Thyroid gland (tissue), 4 donors: Measurements from ENCODE around the gene WLS.

ENCODE experiments used
- CTCF ChIP-seq, 6 experiments: fragments of 200-600 bp in 3 of 6; fragments of 450-650 bp in 3 of 6; sonication (generic) in 3 of 6; IDR thresholded peaks; one replicate each; pipeline ENCODE4 v1.5.1; 2016 to 2019; ENCODE audit warnings: antibody characterized with exemption in 6 of 6, mild to moderate bottlenecking in 2 of 6, inconsistent platforms in 1 of 6, moderate library complexity in 1 of 6
- POLR2A ChIP-seq, 2 donors: fragments of 450-650 bp; IDR thresholded peaks; one replicate each; pipeline ENCODE4 v1.6.1; 2017; ENCODE audit warnings: antibody characterized with exemption in 2 of 2, mild to moderate bottlenecking in 2 of 2, moderate library complexity in 1 of 2

GRCh38 chr1:68083686-68084085 is 148.6 kb downstream of the WLS start:
- TF ChIP-seq POLR2A (IDR thresholded peaks at IDR 0.05), result no peak
- TF ChIP-seq CTCF (IDR thresholded peaks at IDR 0.05), result no peak
